LoVo (cell line): ENCODE measurements around the gene FES.
A peak's percentile ranks its signal among the peaks of the same experiment; 100 is the strongest.

Source experiments
- DNase-seq: peaks from one replicate; pipeline ENCODE4 v3.0.0-alpha.2; 2016; ENCODE audit warnings: low spot score

Gene FES

GRCh38 chr15:90876512-90877170 lies 7.7 kb upstream of the FES start:
- DNase-seq = no peak

DNA sequence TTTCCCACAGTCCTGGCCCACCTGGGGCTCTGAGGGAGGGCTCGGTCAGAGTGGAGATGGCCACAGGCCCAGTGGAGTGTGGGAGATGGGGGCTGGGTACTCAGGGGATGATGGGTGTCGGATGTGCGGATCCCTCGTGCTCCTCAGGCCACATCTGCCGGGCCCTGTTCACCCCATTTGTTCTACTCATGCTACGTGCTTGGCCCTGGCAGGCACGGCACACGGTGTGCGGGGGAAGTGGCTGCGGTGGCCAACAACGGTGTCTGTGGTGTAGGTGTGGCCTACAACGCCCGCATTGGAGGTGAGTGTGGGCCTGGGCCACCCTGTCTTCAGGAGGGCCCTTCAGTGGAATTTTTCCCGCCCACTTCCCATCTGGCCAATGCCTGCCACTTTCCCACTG lies 7.0 kb upstream of the FES start:
- no peak for DNase-seq

- no peak for DNase-seq
Measured at GRCh38 chr15:90877996-90878395, 6.3 kb upstream of the FES start.

GRCh38 chr15:90878660-90879059 lies 5.6 kb upstream of the FES start:
- DNase-seq = no peak

DNA sequence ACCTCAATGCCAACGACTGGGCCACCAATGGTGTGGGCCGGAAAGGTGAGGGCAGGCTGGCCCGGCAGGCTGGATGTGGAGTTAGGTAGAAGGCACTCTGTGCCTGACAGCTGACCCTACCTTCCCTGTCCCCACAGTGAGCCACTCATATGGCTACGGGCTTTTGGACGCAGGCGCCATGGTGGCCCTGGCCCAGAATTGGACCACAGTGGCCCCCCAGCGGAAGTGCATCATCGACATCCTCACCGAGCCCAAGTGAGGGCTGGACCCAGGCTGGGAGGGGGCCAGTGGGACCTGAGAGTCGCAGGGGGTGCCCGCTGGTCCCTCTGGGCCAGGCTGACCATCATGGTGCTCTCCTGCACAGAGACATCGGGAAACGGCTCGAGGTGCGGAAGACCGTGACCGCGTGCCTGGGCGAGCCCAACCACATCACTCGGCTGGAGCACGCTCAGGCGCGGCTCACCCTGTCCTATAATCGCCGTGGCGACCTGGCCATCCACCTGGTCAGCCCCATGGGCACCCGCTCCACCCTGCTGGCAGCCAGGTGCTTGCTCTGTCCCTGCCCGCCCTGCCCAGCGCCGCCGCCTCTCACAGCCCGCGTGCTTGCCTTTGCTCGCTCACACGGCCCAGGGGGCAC lies 4.5 kb upstream of the FES start:
- no peak for DNase-seq

DNA sequence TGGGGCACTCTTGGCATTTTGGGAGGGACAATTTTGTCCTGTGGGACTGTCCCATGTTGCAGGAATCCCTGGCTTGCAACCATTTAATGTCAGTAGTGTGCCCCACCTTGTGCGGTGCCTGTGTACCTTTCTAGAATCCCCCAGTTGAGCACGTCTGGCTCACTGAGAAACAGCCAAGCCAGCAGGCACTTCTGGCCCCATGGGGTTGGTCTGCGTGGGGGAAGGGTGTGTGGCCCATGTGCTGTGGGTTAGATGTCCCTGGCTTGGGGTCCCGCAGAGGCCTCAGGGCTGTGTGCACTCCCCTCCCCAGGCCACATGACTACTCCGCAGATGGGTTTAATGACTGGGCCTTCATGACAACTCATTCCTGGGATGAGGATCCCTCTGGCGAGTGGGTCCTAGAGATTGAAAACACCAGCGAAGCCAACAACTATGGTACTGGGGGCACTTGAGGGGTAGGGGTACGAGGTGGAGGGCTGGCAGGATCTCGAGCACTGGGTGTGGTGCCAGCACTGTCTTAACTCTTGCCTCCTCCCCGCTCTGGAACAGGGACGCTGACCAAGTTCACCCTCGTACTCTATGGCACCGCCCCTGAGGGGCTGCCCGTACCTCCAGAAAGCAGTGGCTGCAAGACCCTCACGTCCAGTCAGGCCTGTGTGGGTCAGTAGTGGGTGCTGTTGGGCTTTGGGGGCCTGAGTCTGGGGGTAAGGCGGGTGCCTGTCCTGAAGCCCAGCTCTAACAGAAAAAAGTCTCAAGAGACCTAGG lies 3.7 kb upstream of the FES start:
- DNase-seq = no peak

DNA sequence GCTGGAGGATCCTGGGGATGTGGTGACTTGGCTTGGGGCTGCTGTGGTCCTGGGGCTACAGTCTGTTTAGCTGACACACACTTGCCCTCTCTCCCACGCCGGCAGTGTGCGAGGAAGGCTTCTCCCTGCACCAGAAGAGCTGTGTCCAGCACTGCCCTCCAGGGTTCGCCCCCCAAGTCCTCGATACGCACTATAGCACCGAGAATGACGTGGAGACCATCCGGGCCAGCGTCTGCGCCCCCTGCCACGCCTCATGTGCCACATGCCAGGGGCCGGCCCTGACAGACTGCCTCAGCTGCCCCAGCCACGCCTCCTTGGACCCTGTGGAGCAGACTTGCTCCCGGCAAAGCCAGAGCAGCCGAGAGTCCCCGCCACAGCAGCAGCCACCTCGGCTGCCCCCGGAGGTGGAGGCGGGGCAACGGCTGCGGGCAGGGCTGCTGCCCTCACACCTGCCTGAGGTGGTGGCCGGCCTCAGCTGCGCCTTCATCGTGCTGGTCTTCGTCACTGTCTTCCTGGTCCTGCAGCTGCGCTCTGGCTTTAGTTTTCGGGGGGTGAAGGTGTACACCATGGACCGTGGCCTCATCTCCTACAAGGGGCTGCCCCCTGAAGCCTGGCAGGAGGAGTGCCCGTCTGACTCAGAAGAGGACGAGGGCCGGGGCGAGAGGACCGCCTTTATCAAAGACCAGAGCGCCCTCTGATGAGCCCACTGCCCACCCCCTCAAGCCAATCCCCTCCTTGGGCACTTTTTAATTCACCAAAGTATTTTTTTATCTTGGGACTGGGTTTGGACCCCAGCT lies 2.9 kb upstream of the FES start:
- DNase-seq = no peak

- no peak for DNase-seq
Measured at GRCh38 chr15:90881978-90882721, 2.2 kb upstream of the FES start.

DNA sequence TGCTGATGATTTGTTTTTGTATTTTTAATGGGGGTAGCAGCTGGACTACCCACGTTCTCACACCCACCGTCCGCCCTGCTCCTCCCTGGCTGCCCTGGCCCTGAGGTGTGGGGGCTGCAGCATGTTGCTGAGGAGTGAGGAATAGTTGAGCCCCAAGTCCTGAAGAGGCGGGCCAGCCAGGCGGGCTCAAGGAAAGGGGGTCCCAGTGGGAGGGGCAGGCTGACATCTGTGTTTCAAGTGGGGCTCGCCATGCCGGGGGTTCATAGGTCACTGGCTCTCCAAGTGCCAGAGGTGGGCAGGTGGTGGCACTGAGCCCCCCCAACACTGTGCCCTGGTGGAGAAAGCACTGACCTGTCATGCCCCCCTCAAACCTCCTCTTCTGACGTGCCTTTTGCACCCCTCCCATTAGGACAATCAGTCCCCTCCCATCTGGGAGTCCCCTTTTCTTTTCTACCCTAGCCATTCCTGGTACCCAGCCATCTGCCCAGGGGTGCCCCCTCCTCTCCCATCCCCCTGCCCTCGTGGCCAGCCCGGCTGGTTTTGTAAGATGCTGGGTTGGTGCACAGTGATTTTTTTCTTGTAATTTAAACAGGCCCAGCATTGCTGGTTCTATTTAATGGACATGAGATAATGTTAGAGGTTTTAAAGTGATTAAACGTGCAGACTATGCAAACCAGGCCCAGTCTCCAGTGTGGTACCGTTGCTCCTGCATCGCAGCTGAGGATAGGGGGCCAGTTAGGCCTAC lies 1.4 kb upstream of the FES start:
- no peak for DNase-seq

- no peak for DNase-seq
Measured at GRCh38 chr15:90883526-90883975, 753 bp upstream of the FES start.

- no peak for DNase-seq
Measured at GRCh38 chr15:90884719-90885431, 571 bp downstream of the FES start.

DNA sequence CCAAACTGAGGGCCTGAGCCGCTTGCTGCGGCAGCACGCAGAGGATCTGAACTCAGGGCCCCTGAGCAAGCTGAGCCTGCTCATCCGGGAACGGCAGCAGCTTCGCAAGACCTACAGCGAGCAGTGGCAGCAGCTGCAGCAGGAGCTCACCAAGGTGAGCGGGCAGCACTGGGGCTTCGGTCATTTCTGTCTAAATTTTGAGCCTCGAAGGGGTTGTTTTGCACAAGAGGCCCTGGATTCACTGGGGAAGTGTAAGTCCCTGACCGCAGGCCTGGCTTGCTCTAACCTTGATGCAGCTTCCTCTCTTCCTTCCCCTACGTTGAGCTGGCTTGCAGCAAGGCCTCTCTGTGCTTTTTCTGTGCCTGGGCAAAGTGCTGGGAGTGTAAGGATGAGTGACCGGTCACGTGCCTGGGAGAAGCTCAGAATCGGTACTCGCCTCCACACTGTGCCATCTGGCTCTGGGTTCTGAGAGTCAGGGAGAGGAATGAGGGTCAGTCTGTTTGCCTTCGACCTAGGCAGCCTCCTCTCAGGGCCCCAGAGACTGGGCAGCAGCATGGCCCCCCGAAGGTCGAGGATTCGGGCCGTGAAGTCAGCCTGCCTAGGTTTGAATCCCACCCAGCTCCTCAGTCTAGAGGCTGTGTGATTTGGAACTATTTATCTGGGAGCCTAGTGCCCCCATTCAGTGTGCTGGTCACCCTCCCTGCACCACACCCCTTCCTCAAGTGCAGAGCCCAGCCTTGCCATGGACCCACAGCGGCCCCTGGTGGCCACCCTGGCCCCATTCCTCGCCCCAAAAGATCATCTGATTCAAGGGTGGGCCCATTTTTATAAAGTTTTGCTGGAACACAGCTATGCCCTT lies 1.4 kb downstream of the FES start:
- peak; percentile 55 for DNase-seq

GRCh38 chr15:90886291-90886614 lies 1.9 kb downstream of the FES start:
- no peak for DNase-seq

DNA sequence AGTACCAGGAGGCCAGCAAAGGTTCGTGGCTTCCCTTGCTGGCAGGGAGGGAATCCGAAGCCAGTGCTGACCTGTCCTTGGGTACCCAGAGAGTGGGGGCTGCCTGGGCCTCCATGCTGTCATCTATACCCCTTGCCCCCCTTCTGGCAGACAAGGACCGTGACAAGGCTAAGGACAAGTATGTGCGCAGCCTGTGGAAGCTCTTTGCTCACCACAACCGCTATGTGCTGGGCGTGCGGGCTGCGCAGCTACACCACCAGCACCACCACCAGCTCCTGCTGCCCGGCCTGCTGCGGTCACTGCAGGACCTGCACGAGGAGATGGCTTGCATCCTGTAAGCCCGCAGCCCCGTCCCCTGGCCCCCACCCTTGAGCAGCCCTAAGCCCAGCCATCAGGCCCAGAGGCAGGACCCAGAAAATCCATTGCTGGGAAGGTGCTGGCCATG lies 2.8 kb downstream of the FES start:
- no peak for DNase-seq

GRCh38 chr15:90889313-90889730 lies 5.0 kb downstream of the FES start:
- no peak for DNase-seq

GRCh38 chr15:90889736-90890456 lies 5.6 kb downstream of the FES start:
- no peak for DNase-seq

GRCh38 chr15:90890839-90891238 lies 6.5 kb downstream of the FES start:
- no peak for DNase-seq

- DNase-seq = no peak
Measured at GRCh38 chr15:90891346-90891949, 7.1 kb downstream of the FES start.
